ENCODE data around the gene CRAT. TPM values are rescaled to one million over a fixed set of nuclear protein-coding genes. Genes with fewer than 3 reads are reported as not detected.

CRAT gene
- total RNA-seq, 4 donors from 2014 or later = 137 to 167 (median 144) TPM

- Histone ChIP-seq H3K4me1 (no peaks in the 10 kb centered on the region), H3K9me3 (no peaks in the 10 kb centered on the region), H3K27ac (no peak overlapping the region), H3K27me3 (no peaks in the 10 kb centered on the region), H3K4me3 (no peak overlapping the region), H3K36me3 (peaks cover 0 to 60% of the 10 kb centered on the region in 2 donors)
- TF ChIP-seq CTCF (IDR thresholded peaks at IDR 0.05 in 4 of 5, conservative IDR thresholded peaks at IDR 0.05 in 1 of 5) (no peak), POLR2A (IDR thresholded peaks at IDR 0.05) (no peak)
- intact Hi-C loops (cut with DNase I; ENCODE audit: low total_unique reads) = no loop called here
- DNase-seq = no peak
- no peak for ATAC-seq
- in situ Hi-C loops (cut with MboI; ENCODE audit: low sequenced_read_pairs in 4 of 4) = no loop called here
These were observed 51.4 kb downstream of the CRAT start for GRCh38 chr9:129058965-129059795.

- no peak overlapping the region for H3K27ac ChIP-seq
- no peak for DNase-seq
- H3K27me3 ChIP-seq = no peaks in the 10 kb centered on the region
- no peaks in the 10 kb centered on the region for H3K4me1 ChIP-seq
- in situ Hi-C loops (cut with MboI; ENCODE audit: low sequenced_read_pairs in 4 of 4) = no loop called here
- intact Hi-C loops (cut with DNase I; ENCODE audit: low total_unique reads) = no loop called here
- TF ChIP-seq POLR2A (IDR thresholded peaks at IDR 0.05) (no peak), CTCF (IDR thresholded peaks at IDR 0.05 in 4 of 5, conservative IDR thresholded peaks at IDR 0.05 in 1 of 5) (no peak)
- H3K4me3 ChIP-seq = no peak overlapping the region
- H3K9me3 ChIP-seq = no peaks in the 10 kb centered on the region
- ATAC-seq = no peak
- peaks cover 0 to 33% of the 10 kb centered on the region in 2 donors for H3K36me3 ChIP-seq
These were observed 56.3 kb downstream of the CRAT start for GRCh38 chr9:129054163-129054851.

GRCh38 chr9:129053020-129053419, 57.6 kb downstream of the CRAT start:
- no peaks in the 10 kb centered on the region for H3K9me3 ChIP-seq
- H3K27me3 ChIP-seq = no peaks in the 10 kb centered on the region
- intact Hi-C loops (cut with DNase I; ENCODE audit: low total_unique reads) (no loop called here), in situ Hi-C loops (cut with MboI; ENCODE audit: low sequenced_read_pairs in 4 of 4) (no loop called here)
- H3K36me3 ChIP-seq = peaks cover 0 to 42% of the 10 kb centered on the region in 2 donors
- H3K4me1 ChIP-seq = no peaks in the 10 kb centered on the region
- peak overlapping the region in 1 of 4 donors; percentile 56 for H3K27ac ChIP-seq
- DNase-seq (no peak), ATAC-seq (no peak)
- no peak overlapping the region for H3K4me3 ChIP-seq
- no peak for TF ChIP-seq POLR2A (IDR thresholded peaks at IDR 0.05)
- TF ChIP-seq CTCF (IDR thresholded peaks at IDR 0.05 in 4 of 5, conservative IDR thresholded peaks at IDR 0.05 in 1 of 5) = no peak

- intact Hi-C loops (cut with DNase I; ENCODE audit: low total_unique reads) = no loop called here
- Histone ChIP-seq H3K36me3 (peaks cover 0 to 46% of the 10 kb centered on the region in 2 donors), H3K27ac (peak overlapping the region in 2 of 4 donors; percentile 36 to 56), H3K4me1 (no peaks in the 10 kb centered on the region), H3K27me3 (no peaks in the 10 kb centered on the region), H3K9me3 (no peaks in the 10 kb centered on the region), H3K4me3 (no peak overlapping the region)
- DNase-seq (peak; percentile 61 to 87), ATAC-seq (peak; percentile 68 to 93)
- no peak for TF ChIP-seq POLR2A (IDR thresholded peaks at IDR 0.05)
- no peak for TF ChIP-seq CTCF (IDR thresholded peaks at IDR 0.05 in 4 of 5, conservative IDR thresholded peaks at IDR 0.05 in 1 of 5)
- in situ Hi-C loops (cut with MboI; ENCODE audit: low sequenced_read_pairs in 4 of 4) = no loop called here
These were observed 58.0 kb downstream of the CRAT start for GRCh38 chr9:129052592-129052991.

Other genes starting within 250 kb of the CRAT start
- gene KYAT1, start 228.8 kb downstream of the CRAT start, total RNA-seq = 1 to 10 TPM; 4.7 to 7.4 (median 5.8) TPM
- 10 to 100 TPM; 24.4 to 28.4 (median 27.0) TPM for gene LRRC8A, start 228.7 kb downstream of the CRAT start, total RNA-seq
- 10 to 100 TPM in 3 of 4 donors, 1 to 10 TPM in 1; 9.5 to 39.3 (median 30.3) TPM for gene PHYHD1, start 189.8 kb downstream of the CRAT start, total RNA-seq
- 10 to 100 TPM in 1 of 4 donors, 1 to 10 TPM in 3; 6.5 to 11.8 (median 6.6) TPM for gene DOLK, start 163.2 kb downstream of the CRAT start, total RNA-seq
- gene NUP188, start 163.1 kb downstream of the CRAT start, total RNA-seq = 10 to 100 TPM; 24.7 to 59.7 (median 30.3) TPM
- gene SH3GLB2, start 82.5 kb downstream of the CRAT start, total RNA-seq = 10 to 100 TPM; 33.6 to 55.1 (median 44.1) TPM
- 10 to 100 TPM in 3 of 4 donors, 1 to 10 TPM in 1; 5.8 to 20.6 (median 18.1) TPM for gene MIGA2, start 74.2 kb downstream of the CRAT start, total RNA-seq
- 1 to 10 TPM; 1.6 to 4.7 (median 2.8) TPM for gene DOLPP1, start 29.7 kb downstream of the CRAT start, total RNA-seq
- gene PTPA, start 622 bp upstream of the CRAT start, total RNA-seq = 10 to 100 TPM; 37.6 to 71.6 (median 53.5) TPM
- gene IER5L, start 67.5 kb upstream of the CRAT start, total RNA-seq = 1 to 10 TPM in 3 of 4 donors, under 1 TPM in 1; 0.92 to 3.4 (median 2.9) TPM

Measured in gastrocnemius medialis (tissue), 4 donors.